ENCODE data around the gene ZFAND2A.
A peak's percentile ranks its signal among the peaks of the same experiment; 100 is the strongest.

The ZFAND2A gene

GRCh38 chr7:1141651-1142050 lies 18.3 kb downstream of the ZFAND2A start:
- no peak overlapping the region for H3K27ac ChIP-seq
- ChIA-PET POLR2A (ENCODE audit: low non-redundant PET) (no interaction called here), CTCF (interaction anchor here (1.2 to 3.3 kb wide), 2 partner anchors 54 to 149 kb away, joined by 3 to 34 read pairs; partner anchors contain the start of gene GPER1)
- DNase-seq (ENCODE audit: low spot score), result no peak
- TF ChIP-seq CTCF (conservative IDR thresholded peaks at IDR 0.05; ENCODE audit: low read depth), result no peak

GRCh38 chr7:1140476-1141104 lies 19.4 kb downstream of the ZFAND2A start:
- no peak overlapping the region for H3K27ac ChIP-seq
- CTCF ChIA-PET, result interaction anchor here (1.3 kb wide), 1 partner anchor 147 kb away, joined by 4 read pairs; no protein-coding TSS in a partner anchor
- no peak for DNase-seq (ENCODE audit: low spot score)
- POLR2A ChIA-PET (ENCODE audit: low non-redundant PET), result no interaction called here
- no peak for TF ChIP-seq CTCF (conservative IDR thresholded peaks at IDR 0.05; ENCODE audit: low read depth)

GRCh38 chr7:1137517-1138167 lies 22.4 kb downstream of the ZFAND2A start:
- H3K27ac ChIP-seq, result peak overlapping the region; percentile 69
- ChIA-PET POLR2A (ENCODE audit: low non-redundant PET) (interaction anchor here (1.0 kb wide), 1 partner anchor 370 kb away, joined by 3 read pairs; no protein-coding TSS in a partner anchor), CTCF (interaction anchor here (0.6 to 3.1 kb wide), 3 partner anchors 51 to 266 kb away, joined by 3 to 13 read pairs (median 3); no protein-coding TSS in a partner anchor)
- TF ChIP-seq CTCF (conservative IDR thresholded peaks at IDR 0.05; ENCODE audit: low read depth), result no peak
- DNase-seq (ENCODE audit: low spot score), result no peak

- POLR2A ChIA-PET (ENCODE audit: low non-redundant PET), result no interaction called here
- DNase-seq (ENCODE audit: low spot score), result no peak
- peak overlapping the region; percentile 69 for H3K27ac ChIP-seq
- TF ChIP-seq CTCF (conservative IDR thresholded peaks at IDR 0.05; ENCODE audit: low read depth), result no peak
- CTCF ChIA-PET, result interaction anchor here (0.7 to 3.1 kb wide), 2 partner anchors 51 to 144 kb away, joined by 3 to 13 read pairs; no protein-coding TSS in a partner anchor
These were observed 23.0 kb downstream of the ZFAND2A start for GRCh38 chr7:1136841-1137516.

GRCh38 chr7:1134951-1135350 lies 25.0 kb downstream of the ZFAND2A start:
- DNase-seq (ENCODE audit: low spot score), result no peak
- ChIA-PET POLR2A (ENCODE audit: low non-redundant PET) (no interaction called here), CTCF (interaction anchor here (1.1 kb wide), 1 partner anchor 142 kb away, joined by 4 read pairs; no protein-coding TSS in a partner anchor)

More at GRCh38 chr7:1134951-1135350, 25.0 kb downstream of the ZFAND2A start:
- H3K27ac ChIP-seq, result no peak overlapping the region
- no peak for TF ChIP-seq CTCF (conservative IDR thresholded peaks at IDR 0.05; ENCODE audit: low read depth)

Measured in RWPE1 (cell line).